ENCODE results near the gene FYB1. TPM values are rescaled to one million over a fixed set of nuclear protein-coding genes. Genes with fewer than 3 reads are reported as not detected.
"Not testable (repeated sequence)": the region's sequence is repeated elsewhere in the genome, so short reads cannot be mapped to it uniquely, and the experiment has no call there.

FYB1 gene
- polyA plus RNA-seq, 3 donors: 75.3 to 141 (median 118) TPM

DNA sequence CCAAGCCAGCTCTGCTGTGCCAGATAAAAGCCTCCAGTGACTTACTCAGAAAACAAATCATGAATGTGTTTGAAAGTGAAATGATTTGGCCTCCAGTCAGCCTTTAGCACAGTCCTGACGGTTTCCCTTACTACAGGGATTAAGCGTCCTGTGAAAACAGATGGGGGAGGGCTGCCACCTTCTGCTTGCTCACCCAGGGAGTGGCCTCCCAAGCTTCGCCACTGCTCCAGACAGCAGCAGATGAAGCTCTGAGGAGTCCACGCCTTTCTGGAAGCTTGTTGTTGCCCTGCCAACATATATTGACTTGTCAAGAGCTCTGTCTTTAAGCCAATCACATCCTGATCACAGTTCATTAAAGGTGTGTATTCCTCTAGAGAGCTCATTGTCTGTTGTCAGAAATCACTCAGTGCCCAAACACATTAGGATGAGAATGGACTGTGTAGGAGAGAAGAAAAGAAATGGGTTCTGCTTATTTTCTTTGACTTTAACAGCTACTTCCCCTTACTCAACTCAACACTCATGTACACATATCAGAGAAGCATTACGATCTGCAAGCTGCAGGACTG, 4.9 kb upstream of the FYB1 start:
- H3K27me3 Mint-ChIP-seq (ENCODE audit: low read depth in 3 of 3): no peaks in the 10 kb centered on the region
- no peaks in the 10 kb centered on the region for H3K9me3 ChIP-seq (replicated peaks in 1 of 2; ENCODE audit: control insufficient read depth in 1 of 2, insufficient read depth in 1 of 2, low read length in 2 of 2)
- H3K4me2 ChIP-seq (replicated peaks; ENCODE audit: extremely low read depth, low read length, poor library complexity, severe bottlenecking): peak overlapping the region; percentile 68
- WGBS (ENCODE audit: insufficient coverage): 17% methylated on average over 3 of the region's 5 CpGs
- H3K36me3 Mint-ChIP-seq: peaks cover 11 to 19% of the 10 kb centered on the region in 2 donors
- H3K79me2 ChIP-seq (ENCODE audit: insufficient read depth, low read length): peaks cover 35% of the 10 kb centered on the region
- peak overlapping the region; percentile 19 for H3K9ac ChIP-seq (ENCODE audit: insufficient read depth, low read length, poor library complexity, severe bottlenecking)
- TF ChIP-seq, protein P1, sequence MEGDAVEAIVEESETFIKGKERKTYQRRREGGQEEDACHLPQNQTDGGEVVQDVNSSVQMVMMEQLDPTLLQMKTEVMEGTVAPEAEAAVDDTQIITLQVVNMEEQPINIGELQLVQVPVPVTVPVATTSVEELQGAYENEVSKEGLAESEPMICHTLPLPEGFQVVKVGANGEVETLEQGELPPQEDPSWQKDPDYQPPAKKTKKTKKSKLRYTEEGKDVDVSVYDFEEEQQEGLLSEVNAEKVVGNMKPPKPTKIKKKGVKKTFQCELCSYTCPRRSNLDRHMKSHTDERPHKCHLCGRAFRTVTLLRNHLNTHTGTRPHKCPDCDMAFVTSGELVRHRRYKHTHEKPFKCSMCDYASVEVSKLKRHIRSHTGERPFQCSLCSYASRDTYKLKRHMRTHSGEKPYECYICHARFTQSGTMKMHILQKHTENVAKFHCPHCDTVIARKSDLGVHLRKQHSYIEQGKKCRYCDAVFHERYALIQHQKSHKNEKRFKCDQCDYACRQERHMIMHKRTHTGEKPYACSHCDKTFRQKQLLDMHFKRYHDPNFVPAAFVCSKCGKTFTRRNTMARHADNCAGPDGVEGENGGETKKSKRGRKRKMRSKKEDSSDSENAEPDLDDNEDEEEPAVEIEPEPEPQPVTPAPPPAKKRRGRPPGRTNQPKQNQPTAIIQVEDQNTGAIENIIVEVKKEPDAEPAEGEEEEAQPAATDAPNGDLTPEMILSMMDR (IDR thresholded peaks at IDR 0.05): no peak
- no peaks in the 10 kb centered on the region for H3K36me3 ChIP-seq (replicated peaks in 1 of 2; ENCODE audit: control insufficient read depth in 1 of 2, insufficient read depth in 2 of 2, low read length in 2 of 2)
- no peak overlapping the region for H2AFZ ChIP-seq (ENCODE audit: insufficient read depth, low read depth, low read length, poor library complexity, severe bottlenecking)
- H3K9me3 Mint-ChIP-seq: peaks cover 0 to 7% (median 3%) of the 10 kb centered on the region in 7 donors
- H3K4me1 Mint-ChIP-seq: peaks cover 81% of the 10 kb centered on the region
- H3K27ac ChIP-seq (ENCODE audit: low read depth in 1 of 2, low read length in 2 of 2): peak overlapping the region; percentile 81 to 86
- H3K4me1 ChIP-seq (ENCODE audit: control insufficient read depth in 1 of 2, insufficient read depth in 2 of 2, low read length in 2 of 2): peaks cover 82 to 89% of the 10 kb centered on the region in 2 donors
- DNase-seq: peak; percentile 55 to 71 (median 58)
- intact Hi-C loops (cut with micrococcal nuclease): loop anchor here in 1 of 2 donors (5.0 kb wide), 1 partner anchor 33 kb away; no protein-coding TSS in a partner anchor
- H3K4me3 ChIP-seq (replicated peaks in 1 of 3; ENCODE audit: low read depth in 2 of 3, low read length in 3 of 3): peak overlapping the region; percentile 12 to 57 (median 16)
- H3K27me3 ChIP-seq (ENCODE audit: control insufficient read depth in 2 of 2, insufficient read depth in 2 of 2, low read length in 2 of 2): no peaks in the 10 kb centered on the region
- no peaks in the 10 kb centered on the region for H4K20me1 ChIP-seq (ENCODE audit: insufficient read depth, low read length)
- peak overlapping the region; percentile 39 to 67 for H3K4me3 Mint-ChIP-seq
- H3K27ac Mint-ChIP-seq: peak overlapping the region; percentile 83 to 94 (median 93)

DNA sequence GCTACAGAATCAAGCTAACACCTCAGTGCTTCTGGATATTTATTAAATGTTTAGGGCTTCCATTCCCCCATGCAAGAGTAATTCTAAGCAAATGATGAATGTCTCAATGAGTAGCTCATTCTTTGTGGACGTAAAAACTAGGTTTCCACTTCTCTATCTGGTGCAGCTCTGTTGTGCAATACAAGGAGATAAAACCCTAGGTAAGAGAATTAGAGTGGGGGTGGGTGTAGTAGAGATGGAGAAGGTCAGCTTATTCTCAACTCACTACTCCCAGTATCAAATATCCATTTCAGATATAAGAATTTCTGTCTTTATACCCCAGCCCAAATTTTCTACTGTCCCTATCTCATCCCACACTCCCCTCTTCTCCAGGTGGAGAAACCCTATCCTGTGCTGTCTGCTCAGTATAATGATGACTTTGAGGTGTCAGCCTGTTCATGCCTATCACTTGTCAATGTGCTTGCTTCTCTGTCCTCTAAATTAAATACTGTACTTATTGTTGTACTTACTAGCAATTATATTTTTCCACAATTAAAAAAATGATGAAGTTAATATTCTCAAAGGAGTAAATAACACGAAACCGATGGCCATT, 4.3 kb upstream of the FYB1 start:
- TF ChIP-seq, protein P1 (IDR thresholded peaks at IDR 0.05): no peak
- H2AFZ ChIP-seq (ENCODE audit: insufficient read depth, low read depth, low read length, poor library complexity, severe bottlenecking): no peak overlapping the region
- Mint-ChIP-seq H3K36me3 (peaks cover 11 to 20% of the 10 kb centered on the region in 2 donors), H3K4me3 (peak overlapping the region in 1 of 2 donors; percentile 67), H3K27me3 (ENCODE audit: low read depth in 3 of 3) (no peaks in the 10 kb centered on the region), H3K9me3 (peaks cover 0 to 7% (median 3%) of the 10 kb centered on the region in 7 donors), H3K4me1 (peaks cover 80% of the 10 kb centered on the region), H3K27ac (peak overlapping the region; percentile 83 to 94 (median 93))
- intact Hi-C loops (cut with micrococcal nuclease): loop anchor here in 1 of 2 donors (5.0 kb wide), 1 partner anchor 34 kb away; no protein-coding TSS in a partner anchor
- peak overlapping the region; percentile 12 to 57 (median 16) for H3K4me3 ChIP-seq (replicated peaks in 1 of 3; ENCODE audit: low read depth in 2 of 3, low read length in 3 of 3)
- H3K4me1 ChIP-seq (ENCODE audit: control insufficient read depth in 1 of 2, insufficient read depth in 2 of 2, low read length in 2 of 2): peaks cover 79 to 87% of the 10 kb centered on the region in 2 donors
- no peaks in the 10 kb centered on the region for H3K27me3 ChIP-seq (ENCODE audit: control insufficient read depth in 2 of 2, insufficient read depth in 2 of 2, low read length in 2 of 2)
- peak in 1 of 3 donors; percentile 29 for DNase-seq
- H3K79me2 ChIP-seq (ENCODE audit: insufficient read depth, low read length): peaks cover 41% of the 10 kb centered on the region
- peak overlapping the region; percentile 81 to 86 for H3K27ac ChIP-seq (ENCODE audit: low read depth in 1 of 2, low read length in 2 of 2)
- no peaks in the 10 kb centered on the region for H3K9me3 ChIP-seq (replicated peaks in 1 of 2; ENCODE audit: control insufficient read depth in 1 of 2, insufficient read depth in 1 of 2, low read length in 2 of 2)
- peak overlapping the region; percentile 19 for H3K9ac ChIP-seq (ENCODE audit: insufficient read depth, low read length, poor library complexity, severe bottlenecking)
- no peaks in the 10 kb centered on the region for H4K20me1 ChIP-seq (ENCODE audit: insufficient read depth, low read length)
- WGBS (ENCODE audit: insufficient coverage): no CpG with 5 or more reads among the region's 3 CpGs
- no peaks in the 10 kb centered on the region for H3K36me3 ChIP-seq (replicated peaks in 1 of 2; ENCODE audit: control insufficient read depth in 1 of 2, insufficient read depth in 2 of 2, low read length in 2 of 2)
- H3K4me2 ChIP-seq (replicated peaks; ENCODE audit: extremely low read depth, low read length, poor library complexity, severe bottlenecking): peak overlapping the region; percentile 68

DNA sequence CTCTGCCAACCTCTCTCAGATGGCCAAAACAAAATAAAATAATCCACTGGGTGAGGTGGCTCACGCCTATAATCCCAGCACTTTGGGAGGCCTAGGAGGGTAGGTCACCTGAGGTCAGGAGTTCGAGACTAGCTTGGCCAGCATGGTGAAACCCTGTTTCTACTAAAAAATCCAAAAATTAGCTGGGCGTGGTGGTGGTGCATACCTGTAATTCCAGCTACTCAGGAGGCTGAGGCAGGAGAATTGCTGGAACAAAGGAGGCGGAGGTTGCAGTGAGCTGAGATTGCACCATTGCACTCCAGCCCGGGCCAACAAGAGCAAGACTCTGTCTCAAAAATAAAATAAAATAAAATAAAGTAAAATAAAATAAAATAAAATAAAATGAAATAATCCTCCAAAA, 2.3 kb upstream of the FYB1 start:
- H3K4me1 Mint-ChIP-seq: peaks cover 79% of the 10 kb centered on the region
- intact Hi-C loops (cut with micrococcal nuclease): loop anchor here in 1 of 2 donors (5.0 kb wide), 1 partner anchor 36 kb away; no protein-coding TSS in a partner anchor
- H3K4me3 Mint-ChIP-seq; H3K27me3 Mint-ChIP-seq (ENCODE audit: low read depth in 3 of 3); DNase-seq; H3K27me3 ChIP-seq (ENCODE audit: control insufficient read depth in 2 of 2, insufficient read depth in 2 of 2, low read length in 2 of 2); H3K36me3 ChIP-seq (replicated peaks in 1 of 2; ENCODE audit: control insufficient read depth in 1 of 2, insufficient read depth in 2 of 2, low read length in 2 of 2); H3K4me3 ChIP-seq (replicated peaks in 1 of 3; ENCODE audit: low read depth in 2 of 3, low read length in 3 of 3); H3K9ac ChIP-seq (ENCODE audit: insufficient read depth, low read length, poor library complexity, severe bottlenecking); H3K9me3 ChIP-seq (replicated peaks in 1 of 2; ENCODE audit: control insufficient read depth in 1 of 2, insufficient read depth in 1 of 2, low read length in 2 of 2); H3K9me3 Mint-ChIP-seq; H3K4me2 ChIP-seq (replicated peaks; ENCODE audit: extremely low read depth, low read length, poor library complexity, severe bottlenecking); H2AFZ ChIP-seq (ENCODE audit: insufficient read depth, low read depth, low read length, poor library complexity, severe bottlenecking): not testable (repeated sequence)
- Histone ChIP-seq H3K79me2 (ENCODE audit: insufficient read depth, low read length) (peaks cover 52% of the 10 kb centered on the region), H3K27ac (ENCODE audit: low read depth in 1 of 2, low read length in 2 of 2) (peak overlapping the region in 1 of 2 donors; percentile 86), H4K20me1 (ENCODE audit: insufficient read depth, low read length) (peaks cover 17% of the 10 kb centered on the region), H3K4me1 (ENCODE audit: control insufficient read depth in 1 of 2, insufficient read depth in 2 of 2, low read length in 2 of 2) (peaks cover 86 to 88% of the 10 kb centered on the region in 2 donors)
- H3K27ac Mint-ChIP-seq: peak overlapping the region in 1 of 7 donors; percentile 84
- peaks cover 18 to 32% of the 10 kb centered on the region in 2 donors for H3K36me3 Mint-ChIP-seq
- no CpG with 5 or more reads among the region's 5 CpGs for WGBS (ENCODE audit: insufficient coverage)

Measured in CD14-positive monocyte (primary cell).